ENCODE results near the gene CD83. TPM values are rescaled to one million over a fixed set of nuclear protein-coding genes. Genes with fewer than 3 reads are reported as not detected.

CD83 gene
- total and polyA plus RNA-seq, 2 of the 8 experiments (the other 6 are each of a cell fraction or from before 2014, with no cell fraction given), result 4.6 to 8.5 TPM

GRCh38 chr6:14088600-14089192 lies 28.9 kb upstream of the CD83 start (continued):
- TF ChIP-seq PHF8 (conservative IDR thresholded peaks at IDR 0.05; ENCODE audit: low read depth, low read length) (no peak), ASH2L (IDR thresholded peaks at IDR 0.05; ENCODE audit: low read length) (no peak)
